ENCODE data around the gene SORBS2.

The SORBS2 gene

GRCh38 chr4:185742766-185743165, 69.2 kb downstream of the SORBS2 start:
- Histone ChIP-seq H3K27me3 (ENCODE audit: insufficient read depth, low read length, poor library complexity) (no peaks in the 10 kb centered on the region), H2AFZ (ENCODE audit: low read depth, low read length) (no peak overlapping the region), H3K79me2 (ENCODE audit: insufficient read depth, low read length) (no peaks in the 10 kb centered on the region), H3K9me3 (ENCODE audit: insufficient read depth, low read length, severe bottlenecking) (no peaks in the 10 kb centered on the region), H4K20me1 (ENCODE audit: insufficient read depth, low read length) (no peaks in the 10 kb centered on the region), H3K36me3 (ENCODE audit: insufficient read depth, low read length) (no peaks in the 10 kb centered on the region), H3K4me3 (ENCODE audit: low read depth in 1 of 2, low read length in 2 of 2) (no peak overlapping the region), H3K27ac (ENCODE audit: low read length) (no peak overlapping the region), H3K4me1 (ENCODE audit: insufficient read depth, low read length) (no peaks in the 10 kb centered on the region), H3K9ac (ENCODE audit: low read depth, low read length) (no peak overlapping the region), H3K4me2 (ENCODE audit: insufficient read depth, low read length) (no peak overlapping the region)
- peak; percentile 16 for DNase-seq
- ATAC-seq (ENCODE audit: insufficient read depth, low read depth): peak; percentile 66
- TF ChIP-seq EZH2 (IDR thresholded peaks at IDR 0.05; ENCODE audit: borderline replicate concordance, low read depth, low read length, severe bottlenecking): no peak
- no peak for TF ChIP-seq CTCF (IDR thresholded peaks at IDR 0.05; ENCODE audit: borderline replicate concordance, extremely low read depth, low read length, poor library complexity, severe bottlenecking)

- Histone ChIP-seq H3K4me3 (ENCODE audit: low read depth in 1 of 2, low read length in 2 of 2) (no peak overlapping the region), H3K27me3 (ENCODE audit: insufficient read depth, low read length, poor library complexity) (no peaks in the 10 kb centered on the region), H3K9me3 (ENCODE audit: insufficient read depth, low read length, severe bottlenecking) (no peaks in the 10 kb centered on the region), H4K20me1 (ENCODE audit: insufficient read depth, low read length) (no peaks in the 10 kb centered on the region), H3K4me1 (ENCODE audit: insufficient read depth, low read length) (no peaks in the 10 kb centered on the region), H3K27ac (ENCODE audit: low read length) (no peak overlapping the region), H3K36me3 (ENCODE audit: insufficient read depth, low read length) (no peaks in the 10 kb centered on the region), H3K79me2 (ENCODE audit: insufficient read depth, low read length) (no peaks in the 10 kb centered on the region), H2AFZ (ENCODE audit: low read depth, low read length) (no peak overlapping the region), H3K9ac (ENCODE audit: low read depth, low read length) (no peak overlapping the region), H3K4me2 (ENCODE audit: insufficient read depth, low read length) (no peak overlapping the region)
- no peak for TF ChIP-seq EZH2 (IDR thresholded peaks at IDR 0.05; ENCODE audit: borderline replicate concordance, low read depth, low read length, severe bottlenecking)
- TF ChIP-seq CTCF (IDR thresholded peaks at IDR 0.05; ENCODE audit: borderline replicate concordance, extremely low read depth, low read length, poor library complexity, severe bottlenecking): no peak
- no peak for ATAC-seq (ENCODE audit: insufficient read depth, low read depth)
- no peak for DNase-seq
These were observed 70.2 kb downstream of the SORBS2 start for GRCh38 chr4:185741795-185742194.

GRCh38 chr4:185740471-185740873, 71.5 kb downstream of the SORBS2 start:
- H4K20me1 ChIP-seq (ENCODE audit: insufficient read depth, low read length): no peaks in the 10 kb centered on the region
- TF ChIP-seq EZH2 (IDR thresholded peaks at IDR 0.05; ENCODE audit: borderline replicate concordance, low read depth, low read length, severe bottlenecking) (no peak), CTCF (IDR thresholded peaks at IDR 0.05; ENCODE audit: borderline replicate concordance, extremely low read depth, low read length, poor library complexity, severe bottlenecking) (no peak)
- no peak overlapping the region for H3K4me2 ChIP-seq (ENCODE audit: insufficient read depth, low read length)
- no peaks in the 10 kb centered on the region for H3K4me1 ChIP-seq (ENCODE audit: insufficient read depth, low read length)
- H3K36me3 ChIP-seq (ENCODE audit: insufficient read depth, low read length): no peaks in the 10 kb centered on the region
- no peaks in the 10 kb centered on the region for H3K79me2 ChIP-seq (ENCODE audit: insufficient read depth, low read length)
- no peak for DNase-seq
- H3K27me3 ChIP-seq (ENCODE audit: insufficient read depth, low read length, poor library complexity): no peaks in the 10 kb centered on the region
- no peak overlapping the region for H3K27ac ChIP-seq (ENCODE audit: low read length)
- no peaks in the 10 kb centered on the region for H3K9me3 ChIP-seq (ENCODE audit: insufficient read depth, low read length, severe bottlenecking)
- no peak overlapping the region for H3K4me3 ChIP-seq (ENCODE audit: low read depth in 1 of 2, low read length in 2 of 2)
- ATAC-seq (ENCODE audit: insufficient read depth, low read depth): no peak
- H2AFZ ChIP-seq (ENCODE audit: low read depth, low read length): no peak overlapping the region
- H3K9ac ChIP-seq (ENCODE audit: low read depth, low read length): no peak overlapping the region

GRCh38 chr4:185738820-185739219, 73.2 kb downstream of the SORBS2 start:
- no peak for TF ChIP-seq EZH2 (IDR thresholded peaks at IDR 0.05; ENCODE audit: borderline replicate concordance, low read depth, low read length, severe bottlenecking)
- TF ChIP-seq CTCF (IDR thresholded peaks at IDR 0.05; ENCODE audit: borderline replicate concordance, extremely low read depth, low read length, poor library complexity, severe bottlenecking): no peak
- no peak overlapping the region for H3K27ac ChIP-seq (ENCODE audit: low read length)
- no peak for ATAC-seq (ENCODE audit: insufficient read depth, low read depth)

More at GRCh38 chr4:185738820-185739219, 73.2 kb downstream of the SORBS2 start:
- no peak for DNase-seq
- Histone ChIP-seq H3K9ac (ENCODE audit: low read depth, low read length) (no peak overlapping the region), H3K9me3 (ENCODE audit: insufficient read depth, low read length, severe bottlenecking) (no peaks in the 10 kb centered on the region), H4K20me1 (ENCODE audit: insufficient read depth, low read length) (no peaks in the 10 kb centered on the region), H3K79me2 (ENCODE audit: insufficient read depth, low read length) (no peaks in the 10 kb centered on the region), H3K4me1 (ENCODE audit: insufficient read depth, low read length) (no peaks in the 10 kb centered on the region), H2AFZ (ENCODE audit: low read depth, low read length) (no peak overlapping the region), H3K27me3 (ENCODE audit: insufficient read depth, low read length, poor library complexity) (no peaks in the 10 kb centered on the region), H3K4me3 (ENCODE audit: low read depth in 1 of 2, low read length in 2 of 2) (no peak overlapping the region), H3K4me2 (ENCODE audit: insufficient read depth, low read length) (no peak overlapping the region), H3K36me3 (ENCODE audit: insufficient read depth, low read length) (no peaks in the 10 kb centered on the region)

Data from DND-41 (cell line).